Measurements from ENCODE around the gene MMP17. TPM values are rescaled to one million over a fixed set of nuclear protein-coding genes. Genes with fewer than 3 reads are reported as not detected.
A peak's percentile ranks its signal among the peaks of the same experiment; 100 is the strongest.

MMP17 gene
- total RNA-seq, 2 experiments from 2014 or later = 0.17 to 0.27 TPM

GRCh38 chr12:131862600-131862993, 34.4 kb downstream of the MMP17 start:
- Mint-ChIP-seq H3K27ac (no peak overlapping the region), H3K27me3 (peaks cover 3% of the 10 kb centered on the region), H3K9me3 (no peaks in the 10 kb centered on the region), H3K36me3 (ENCODE audit: low read depth) (no peaks in the 10 kb centered on the region), H3K4me3 (no peak overlapping the region), H3K4me1 (ENCODE audit: low read depth) (peaks cover 5% of the 10 kb centered on the region)
- intact Hi-C loops (cut with DNase I, micrococcal nuclease) = no loop called here
- ATAC-seq (ENCODE audit: poor library complexity) (no peak), DNase-seq (peak in 1 of 14 experiments; percentile 3)
- Histone ChIP-seq H3K27ac (ENCODE audit: low read depth in 1 of 2, low read length in 2 of 2) (no peak overlapping the region), H3K4me3 (ENCODE audit: low read length) (no peak overlapping the region), H3K27me3 (ENCODE audit: control insufficient read depth in 1 of 2, insufficient read depth in 2 of 2, low read length in 2 of 2) (no peaks in the 10 kb centered on the region), H3K36me3 (ENCODE audit: insufficient read depth, low read length) (no peaks in the 10 kb centered on the region), H3K4me1 (ENCODE audit: insufficient read depth, low read length) (peaks cover 16% of the 10 kb centered on the region), H3K9me3 (ENCODE audit: control insufficient read depth in 1 of 2, insufficient read depth in 1 of 2, low read length in 2 of 2) (peaks cover 0 to 6% of the 10 kb centered on the region in 2 experiments)
- POLR2A ChIA-PET = no interaction called here
- CTCF ChIA-PET = no interaction called here
- TF ChIP-seq CTCF (IDR thresholded peaks at IDR 0.05) = no peak

- H3K4me3 ChIP-seq (ENCODE audit: low read length) = no peak overlapping the region
- H3K4me1 ChIP-seq (ENCODE audit: insufficient read depth, low read length) = peaks cover 16% of the 10 kb centered on the region
- H3K9me3 ChIP-seq (ENCODE audit: control insufficient read depth in 1 of 2, insufficient read depth in 1 of 2, low read length in 2 of 2) = peaks cover 0 to 6% of the 10 kb centered on the region in 2 experiments
- DNase-seq = peak in 1 of 14 experiments; percentile 24
- no peak for TF ChIP-seq CTCF (IDR thresholded peaks at IDR 0.05)
- H3K27ac ChIP-seq (ENCODE audit: low read depth in 1 of 2, low read length in 2 of 2) = no peak overlapping the region
- Mint-ChIP-seq H3K4me3 (no peak overlapping the region), H3K4me1 (ENCODE audit: low read depth) (peaks cover 5% of the 10 kb centered on the region), H3K9me3 (no peaks in the 10 kb centered on the region), H3K36me3 (ENCODE audit: low read depth) (no peaks in the 10 kb centered on the region), H3K27ac (no peak overlapping the region), H3K27me3 (peaks cover 3% of the 10 kb centered on the region)
- no peaks in the 10 kb centered on the region for H3K36me3 ChIP-seq (ENCODE audit: insufficient read depth, low read length)
- H3K27me3 ChIP-seq (ENCODE audit: control insufficient read depth in 1 of 2, insufficient read depth in 2 of 2, low read length in 2 of 2) = no peaks in the 10 kb centered on the region
- ChIA-PET CTCF (no interaction called here), POLR2A (no interaction called here)
- intact Hi-C loops (cut with DNase I, micrococcal nuclease) = no loop called here
- no peak for ATAC-seq (ENCODE audit: poor library complexity)
These were observed 35.0 kb downstream of the MMP17 start for GRCh38 chr12:131862994-131863710.

GRCh38 chr12:131863711-131864396, 35.7 kb downstream of the MMP17 start:
- Histone ChIP-seq H3K36me3 (ENCODE audit: insufficient read depth, low read length) (no peaks in the 10 kb centered on the region), H3K4me3 (ENCODE audit: low read length) (no peak overlapping the region), H3K4me1 (ENCODE audit: insufficient read depth, low read length) (peaks cover 16% of the 10 kb centered on the region), H3K27me3 (ENCODE audit: control insufficient read depth in 1 of 2, insufficient read depth in 2 of 2, low read length in 2 of 2) (no peaks in the 10 kb centered on the region), H3K27ac (ENCODE audit: low read depth in 1 of 2, low read length in 2 of 2) (no peak overlapping the region), H3K9me3 (ENCODE audit: control insufficient read depth in 1 of 2, insufficient read depth in 1 of 2, low read length in 2 of 2) (no peaks in the 10 kb centered on the region)
- ATAC-seq (ENCODE audit: poor library complexity) (no peak), DNase-seq (peak in 1 of 14 experiments; percentile 5)
- Mint-ChIP-seq H3K9me3 (no peaks in the 10 kb centered on the region), H3K27me3 (no peaks in the 10 kb centered on the region), H3K27ac (no peak overlapping the region), H3K4me1 (ENCODE audit: low read depth) (peaks cover 5% of the 10 kb centered on the region), H3K4me3 (no peak overlapping the region), H3K36me3 (ENCODE audit: low read depth) (no peaks in the 10 kb centered on the region)
- intact Hi-C loops (cut with DNase I, micrococcal nuclease) = no loop called here
- ChIA-PET POLR2A (no interaction called here), CTCF (no interaction called here)
- no peak for TF ChIP-seq CTCF (IDR thresholded peaks at IDR 0.05)
